Ishikawa (cell line): ENCODE results near the gene IL23R.

Source experiments
- CEBPB ChIP-seq: IDR thresholded peaks from 2 replicates; pipeline ENCODE4 v1.6.1; 2012
- CREB1 ChIP-seq: IDR thresholded peaks from 2 replicates; pipeline ENCODE4 v1.6.1; 2012; ENCODE audit warnings: low read depth
- EGR1 ChIP-seq: IDR thresholded peaks from 2 replicates; pipeline ENCODE4 v1.6.1; 2012
- EP300 ChIP-seq: IDR thresholded peaks from 2 replicates; pipeline ENCODE4 v1.6.1; 2012; ENCODE audit warnings: borderline replicate concordance
- FOXM1 ChIP-seq: IDR thresholded peaks from 2 replicates; pipeline ENCODE4 v1.6.1; 2012; ENCODE audit warnings: low read depth, borderline replicate concordance
- NFIC ChIP-seq: IDR thresholded peaks from 2 replicates; pipeline ENCODE4 v1.6.1; 2012
- RAD21 ChIP-seq: IDR thresholded peaks from 2 replicates; pipeline ENCODE4 v1.6.1; 2012; ENCODE audit warnings: low read depth
- REST ChIP-seq: IDR thresholded peaks from 2 replicates; pipeline ENCODE4 v1.6.1; 2012; ENCODE audit warnings: low read depth, mild to moderate bottlenecking
- TAF1 ChIP-seq: IDR thresholded peaks from 2 replicates; pipeline ENCODE4 v1.6.1; 2012; ENCODE audit warnings: low read depth, mild to moderate bottlenecking
- TCF12 ChIP-seq: IDR thresholded peaks from 2 replicates; pipeline ENCODE4 v1.6.1; 2012; ENCODE audit warnings: low read depth
- TEAD4 ChIP-seq: IDR thresholded peaks from 2 replicates; pipeline ENCODE4 v1.6.1; 2012
- USF1 ChIP-seq: IDR thresholded peaks from 2 replicates; pipeline ENCODE4 v1.6.1; 2012
- YY1 ChIP-seq: IDR thresholded peaks from 2 replicates; pipeline ENCODE4 v1.6.1; 2012; ENCODE audit warnings: low read depth
- ZBTB7A ChIP-seq: IDR thresholded peaks from 2 replicates; pipeline ENCODE4 v1.6.1; 2012; ENCODE audit warnings: low read depth
- TF ChIP-seq, protein P1 (sequence below): IDR thresholded peaks from 2 replicates; pipeline ENCODE4 v1.6.1; 2012

The IL23R gene

GRCh38 chr1:67201891-67202290 lies 35.6 kb downstream of the IL23R start:
- no peak for TF ChIP-seq YY1
- TF ChIP-seq RAD21: no peak

GRCh38 chr1:67204298-67204980 lies 38.2 kb downstream of the IL23R start:
- TF ChIP-seq EP300 (no peak), YY1 (no peak), TAF1 (no peak), REST (no peak), RAD21 (no peak), NFIC (no peak), ZBTB7A (no peak), USF1 (no peak), EGR1 (no peak), FOXM1 (no peak), TEAD4 (no peak), CEBPB (no peak), CREB1 (no peak), TCF12 (no peak)
- TF ChIP-seq, protein P1, sequence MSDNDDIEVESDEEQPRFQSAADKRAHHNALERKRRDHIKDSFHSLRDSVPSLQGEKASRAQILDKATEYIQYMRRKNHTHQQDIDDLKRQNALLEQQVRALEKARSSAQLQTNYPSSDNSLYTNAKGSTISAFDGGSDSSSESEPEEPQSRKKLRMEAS: no peak

DNA sequence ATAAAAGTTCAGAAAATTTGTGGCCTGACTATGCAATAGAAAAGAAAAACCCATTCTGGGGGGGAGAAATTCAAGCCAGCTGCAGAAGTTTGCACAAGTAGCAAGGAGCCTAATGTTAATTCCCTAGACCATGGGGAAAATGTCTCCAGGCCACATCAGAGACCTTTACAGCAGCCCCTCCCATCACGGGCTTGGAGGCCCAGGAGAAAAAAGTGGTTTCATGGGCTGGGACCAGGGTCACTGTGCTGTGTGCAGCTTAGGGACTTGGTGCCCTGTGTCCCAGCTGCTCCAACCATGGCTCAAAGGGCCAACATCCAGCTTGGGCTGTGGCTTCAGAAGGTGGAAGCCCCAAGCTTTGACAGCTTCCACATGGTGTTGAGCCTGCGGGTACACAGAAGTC lies 42.0 kb downstream of the IL23R start:
- TF ChIP-seq NFIC (no peak), CEBPB (no peak), EP300 (no peak), YY1 (no peak), FOXM1 (no peak), EGR1 (no peak), TCF12 (no peak), RAD21 (no peak), CREB1 (no peak), ZBTB7A (no peak), TAF1 (no peak), TEAD4 (no peak)
- TF ChIP-seq, protein P1: no peak

- TF ChIP-seq RAD21 (no peak), EGR1 (no peak), TCF12 (no peak), REST (no peak), CREB1 (no peak), FOXM1 (no peak)
- TF ChIP-seq, protein P1: no peak
Measured at GRCh38 chr1:67209521-67209920, 43.3 kb downstream of the IL23R start.

GRCh38 chr1:67211589-67212563 lies 45.6 kb downstream of the IL23R start:
- TF ChIP-seq YY1 (no peak), RAD21 (peak; percentile 40)

DNA sequence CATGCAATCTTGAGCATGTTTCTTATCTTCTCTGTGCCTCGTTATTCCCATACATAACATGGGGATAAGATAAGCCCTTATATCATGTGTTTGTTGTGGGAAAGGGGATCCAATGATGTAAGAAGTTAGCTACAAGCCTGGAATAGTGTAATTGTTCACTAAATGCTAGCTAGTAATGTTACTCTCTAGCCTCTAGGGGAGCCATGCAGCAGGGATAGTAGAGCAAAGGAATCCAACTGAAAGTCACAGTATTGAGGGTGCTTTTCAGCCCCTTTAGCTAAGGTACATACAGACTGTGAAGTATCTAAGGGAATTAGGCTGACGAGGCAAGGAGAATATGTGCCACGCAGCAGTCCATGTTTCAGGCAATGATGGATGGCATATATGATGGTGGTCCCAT lies 46.9 kb downstream of the IL23R start:
- TF ChIP-seq TCF12 (no peak), RAD21 (peak; percentile 27; the same call in 1 of the 2 replicates)
